ENCODE data around the gene DPP6.

DNA sequence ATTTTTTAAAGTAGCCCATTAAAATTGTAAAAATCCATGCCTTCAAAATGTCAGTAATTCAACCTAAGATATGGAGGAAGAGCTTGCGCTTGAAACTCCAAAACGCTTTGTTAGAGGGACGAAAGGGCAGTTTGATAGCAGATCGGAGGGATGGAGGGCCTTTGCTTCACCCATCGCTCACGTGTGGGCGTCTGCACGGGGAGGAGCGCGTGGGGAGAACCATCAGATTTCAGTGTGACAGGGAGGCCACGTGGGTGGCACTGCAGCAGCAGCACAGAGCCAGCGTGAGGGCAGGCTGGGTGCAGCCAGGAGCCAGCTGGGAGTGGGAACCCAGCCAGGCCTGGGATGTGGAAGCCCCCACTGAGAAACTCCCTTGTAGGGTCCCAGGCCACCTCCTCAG lies 625.3 kb downstream of the DPP6 start:
- TF ChIP-seq, protein P1, sequence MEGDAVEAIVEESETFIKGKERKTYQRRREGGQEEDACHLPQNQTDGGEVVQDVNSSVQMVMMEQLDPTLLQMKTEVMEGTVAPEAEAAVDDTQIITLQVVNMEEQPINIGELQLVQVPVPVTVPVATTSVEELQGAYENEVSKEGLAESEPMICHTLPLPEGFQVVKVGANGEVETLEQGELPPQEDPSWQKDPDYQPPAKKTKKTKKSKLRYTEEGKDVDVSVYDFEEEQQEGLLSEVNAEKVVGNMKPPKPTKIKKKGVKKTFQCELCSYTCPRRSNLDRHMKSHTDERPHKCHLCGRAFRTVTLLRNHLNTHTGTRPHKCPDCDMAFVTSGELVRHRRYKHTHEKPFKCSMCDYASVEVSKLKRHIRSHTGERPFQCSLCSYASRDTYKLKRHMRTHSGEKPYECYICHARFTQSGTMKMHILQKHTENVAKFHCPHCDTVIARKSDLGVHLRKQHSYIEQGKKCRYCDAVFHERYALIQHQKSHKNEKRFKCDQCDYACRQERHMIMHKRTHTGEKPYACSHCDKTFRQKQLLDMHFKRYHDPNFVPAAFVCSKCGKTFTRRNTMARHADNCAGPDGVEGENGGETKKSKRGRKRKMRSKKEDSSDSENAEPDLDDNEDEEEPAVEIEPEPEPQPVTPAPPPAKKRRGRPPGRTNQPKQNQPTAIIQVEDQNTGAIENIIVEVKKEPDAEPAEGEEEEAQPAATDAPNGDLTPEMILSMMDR (IDR thresholded peaks at IDR 0.05; ENCODE audit: low read depth, low read length) = no peak
- no peak for TF ChIP-seq POLR2A (IDR thresholded peaks at IDR 0.05; ENCODE audit: extremely low read depth, insufficient read length)
- TF ChIP-seq MYC (IDR thresholded peaks at IDR 0.05; ENCODE audit: low read depth, low read length) = no peak
